ENCODE measurements around the gene IFFO2. TPM values are rescaled to one million over a fixed set of nuclear protein-coding genes. Genes with fewer than 3 reads are reported as not detected.

Gene IFFO2
- total and polyA plus RNA-seq, 4 donors: 0.88 to 7.4 (median 3.0) TPM

GRCh38 chr1:18902523-18903290, 53.8 kb downstream of the IFFO2 start, which contains the start of gene ALDH4A1:
Gene ALDH4A1 (minus strand): TSS chr1:18902555. CDS start chr1:18902523, 32 bp downstream.
- Histone ChIP-seq H3K4me3 (ENCODE audit: low read depth in 1 of 3, low read length in 3 of 3) (peak within 1 kb of the TSS; percentile 66 to 94 (median 88)), H3K36me3 (ENCODE audit: control insufficient read depth in 4 of 4, insufficient read depth in 3 of 4, low read depth in 1 of 4, low read length in 3 of 4) (peaks cover 0 to 2% (median under 1%) of the 10 kb centered on the region in 4 donors), H3K27ac (ENCODE audit: low read depth in 1 of 2, low read length in 2 of 2) (peak within 1 kb of the TSS; percentile 85 to 94), H3K9ac (ENCODE audit: low read depth in 1 of 2, low read length in 2 of 2) (peak within 1 kb of the TSS; percentile 73 to 96), H3K9me3 (ENCODE audit: control insufficient read depth in 4 of 4, low read length in 3 of 4) (no peaks in the 10 kb centered on the region), H3K27me3 (ENCODE audit: control insufficient read depth in 4 of 4, insufficient read depth in 4 of 4, low read length in 3 of 4) (no peaks in the 10 kb centered on the region), H3K4me1 (ENCODE audit: control insufficient read depth in 4 of 4, insufficient read depth in 4 of 4, low read length in 3 of 4) (peaks cover 9 to 44% (median 32%) of the 10 kb centered on the region in 4 donors)
- WGBS: under 1% methylated on average over 55 of the region's 55 CpGs
- TF ChIP-seq FOXA2 (IDR thresholded peaks at IDR 0.05) (no peak), EGR1 (IDR thresholded peaks at IDR 0.05; ENCODE audit: low read depth in 2 of 2) (no peak), HNF4A (conservative IDR thresholded peaks at IDR 0.05) (peak; percentile 55), JUND (IDR thresholded peaks at IDR 0.05) (peak; percentile 44 to 79), RAD21 (IDR thresholded peaks at IDR 0.05) (peak; percentile 13 to 20), NR2F2 (IDR thresholded peaks at IDR 0.05) (peak; percentile 73), REST (IDR thresholded peaks at IDR 0.05) (peak; percentile 72), MAX (IDR thresholded peaks at IDR 0.05) (peak; percentile 74), YY1 (IDR thresholded peaks at IDR 0.05) (peak; percentile 94), RXRA (IDR thresholded peaks at IDR 0.05) (peak; percentile 73 to 80), ZBTB33 (IDR thresholded peaks at IDR 0.05) (peak; percentile 35), FOXA1 (IDR thresholded peaks at IDR 0.05) (no peak), HNF4G (IDR thresholded peaks at IDR 0.05) (no peak), CTCF (IDR thresholded peaks at IDR 0.05; ENCODE audit: low read depth, low read length, missing input control) (no peak), TAF1 (conservative IDR thresholded peaks at IDR 0.05) (peak; percentile 72), GABPA (IDR thresholded peaks at IDR 0.05 in 1 of 2, conservative IDR thresholded peaks at IDR 0.05 in 1 of 2) (no peak), SP1 (IDR thresholded peaks at IDR 0.05) (peak; percentile 83), ATF3 (IDR thresholded peaks at IDR 0.05) (peak; percentile 49)
- peak; percentile 93 for DNase-seq (ENCODE audit: low spot score)

Data from liver (tissue), 9 donors.